IMR-90 (cell line): ENCODE data around the gene DTHD1. TPM values are rescaled to one million over a fixed set of nuclear protein-coding genes. Genes with fewer than 3 reads are reported as not detected.

Source experiments
- ATAC-seq: fragments of 200-7000 bp; cut with Tn5 transposase; 2 replicates; pipeline ENCODE4 v1.9.1; 2020; ENCODE audit warnings: low read depth, mild to moderate bottlenecking, moderate library complexity
- BruUV-seq: library from RNA; stranded (reverse); fragments of 400-500 nt; replicated peaks from 2 replicates; lab custom pipeline; 2021; lab: Mats Ljungman, UMichigan
- CTCF ChIA-PET: fragments of 300-600 bp; formaldehyde crosslinking; extraction: SDS; loops from one replicate; lab custom pipeline; 2021; ENCODE audit warnings: antibody characterized with exemption; lab: Yijun Ruan, JAX
- POLR2A ChIA-PET: fragments of 300-600 bp; sonication (Branson Sonifier 250); formaldehyde crosslinking; loops from one replicate; lab custom pipeline; 2022; ENCODE audit warnings: antibody characterized with exemption; ENCODE audit not compliant: unreplicated experiment; lab: Charles Lee
- DNase-seq: peaks from one replicate; pipeline ENCODE4 v3.0.0; 2013
- H2AFZ ChIP-seq: replicated peaks from 2 replicates; pipeline ENCODE3; 2013; ENCODE audit warnings: low read length, mild to moderate bottlenecking; ENCODE audit not compliant: poor library complexity
- H2AK5ac ChIP-seq: 2 replicates; pipeline ENCODE4 v1.6.1; 2013; ENCODE audit warnings: low read depth, low read length, inconsistent platforms
- H2AK9ac ChIP-seq: replicated peaks from 2 replicates; pipeline ENCODE3; 2013; ENCODE audit warnings: mild to moderate bottlenecking, low read depth, low read length, moderate library complexity; ENCODE audit not compliant: poor library complexity
- H2BK120ac ChIP-seq: 2 replicates; pipeline ENCODE4 v1.6.1; 2013; ENCODE audit warnings: low read depth, low read length, inconsistent platforms
- H2BK15ac ChIP-seq: 3 replicates; pipeline ENCODE4 v1.6.1; 2013; ENCODE audit warnings: low read depth, low read length, inconsistent platforms
- H2BK20ac ChIP-seq: 2 replicates; pipeline ENCODE4 v1.6.1; 2013; ENCODE audit warnings: low read depth, mild to moderate bottlenecking, inconsistent platforms, low read length, moderate library complexity
- H2BK5ac ChIP-seq: 2 replicates; pipeline ENCODE4 v1.6.1; 2013; ENCODE audit warnings: mild to moderate bottlenecking, low read depth, low read length, inconsistent platforms; ENCODE audit not compliant: poor library complexity, severe bottlenecking
- H3K14ac ChIP-seq: replicated peaks from 2 replicates; pipeline ENCODE4 v1.6.1; 2013; ENCODE audit warnings: low read depth, low read length, inconsistent platforms
- H3K18ac ChIP-seq: 2 replicates; pipeline ENCODE4 v1.6.1; 2013; ENCODE audit warnings: low read depth, low read length, control low read depth
- H3K23ac ChIP-seq: 2 replicates; pipeline ENCODE4 v1.6.1; 2013; ENCODE audit warnings: low read depth, low read length, inconsistent platforms
- H3K27ac ChIP-seq: 2 replicates; pipeline ENCODE4 v1.5.1; 2013; ENCODE audit warnings: mild to moderate bottlenecking, control low read depth, low read length; ENCODE audit not compliant: insufficient read depth
- H3K27me3 ChIP-seq: 2 replicates; pipeline ENCODE4 v1.6.1; 2013; ENCODE audit warnings: low read length; ENCODE audit not compliant: control insufficient read depth, insufficient read depth
- H3K36me3 ChIP-seq: 2 replicates; pipeline ENCODE4 v1.6.1; 2013; ENCODE audit warnings: low read length, mixed read lengths; ENCODE audit not compliant: control insufficient read depth, insufficient read depth
- H3K4ac ChIP-seq: 2 replicates; pipeline ENCODE4 v1.6.1; 2013; ENCODE audit warnings: low read depth, low read length, inconsistent platforms
- H3K4me1 ChIP-seq: 2 replicates; pipeline ENCODE4 v1.6.1; 2013; ENCODE audit warnings: low read length, mixed read lengths; ENCODE audit not compliant: control insufficient read depth, insufficient read depth
- H3K4me2 ChIP-seq: 2 replicates; pipeline ENCODE4 v1.6.1; 2013; ENCODE audit warnings: low read depth, mild to moderate bottlenecking, control low read depth, low read length, moderate library complexity
- H3K4me3 ChIP-seq: 2 replicates; pipeline ENCODE4 v1.5.1; 2013; ENCODE audit warnings: low read depth, mild to moderate bottlenecking, control low read depth, low read length, moderate library complexity; ENCODE audit not compliant: insufficient read depth
- H3K56ac ChIP-seq: 2 replicates; pipeline ENCODE4 v1.6.1; 2013; ENCODE audit warnings: low read length, inconsistent platforms; ENCODE audit not compliant: insufficient read depth; ENCODE audit errors: extremely low read depth
- H3K79me1 ChIP-seq, 2 experiments: 2 replicates each; pipeline ENCODE4 v1.6.1; 2013; ENCODE audit warnings: low read length in 2 of 2, inconsistent platforms in 1 of 2, low read depth in 1 of 2
- H3K9ac ChIP-seq: 2 replicates; pipeline ENCODE4 v1.6.1; 2013; ENCODE audit warnings: low read depth, low read length, control low read depth
- H3K9me1 ChIP-seq: 2 replicates; pipeline ENCODE4 v1.6.1; 2013; ENCODE audit warnings: low read length, inconsistent platforms; ENCODE audit not compliant: insufficient read depth
- H3K9me3 ChIP-seq: 2 replicates; pipeline ENCODE4 v1.6.1; 2013; ENCODE audit warnings: low read length; ENCODE audit not compliant: control insufficient read depth, insufficient read depth
- H4K20me1 ChIP-seq: 2 replicates; pipeline ENCODE4 v1.6.1; 2013; ENCODE audit warnings: low read length, inconsistent platforms; ENCODE audit not compliant: insufficient read depth
- H4K5ac ChIP-seq: 2 replicates; pipeline ENCODE4 v1.6.1; 2013; ENCODE audit warnings: mild to moderate bottlenecking, low read depth, low read length, control low read depth
- H4K8ac ChIP-seq, 2 experiments: 2 replicates each; pipeline ENCODE4 v1.6.1; 2013; ENCODE audit warnings: low read depth in 2 of 2, low read length in 2 of 2, control low read depth in 1 of 2, inconsistent platforms in 1 of 2
- H4K91ac ChIP-seq: 2 replicates; pipeline ENCODE4 v1.6.1; 2013; ENCODE audit warnings: low read depth, low read length, inconsistent platforms; ENCODE audit not compliant: insufficient read depth
- BHLHE40 ChIP-seq: fragments of 150-350 bp; IDR thresholded peaks from 2 replicates; pipeline ENCODE4 v1.6.1; 2016; ENCODE audit warnings: mild to moderate bottlenecking, low read depth, low read length
- WGBS, 2 experiments: methylation state at CpG; one replicate each; pipeline versions ENCODE4 v1.1.5 to v1.1.7; 2013; ENCODE audit warnings: missing lambda C conversion rate in 2 of 2; ENCODE audit not compliant: insufficient read length in 1 of 2; ENCODE audit errors: extremely low coverage in 2 of 2; 5-methylcytosine and 5-hydroxymethylcytosine counted together
- dilution Hi-C: fragments of 300-500 bp; cut with HindIII; formaldehyde crosslinking; loops from one replicate; pipeline ENCODE4 v1.14.3; 2018; ENCODE audit warnings: low sequenced_read_pairs; ENCODE audit not compliant: unreplicated experiment
- in situ Hi-C: fragments of 300-500 bp; cut with MboI; formaldehyde crosslinking; loops from 3 replicates; pipeline ENCODE4 v1.14.3; 2019; ENCODE audit warnings: low sequenced_read_pairs, inconsistent platforms, mixed read lengths
- intact Hi-C: fragments of 100-400 bp; cut with micrococcal nuclease; formaldehyde crosslinking; loops from 2 replicates; pipeline ENCODE4 v1.10.0; 2022
- polyA plus RNA-seq, 3 experiments: library from polyadenylated mRNA; depleted of rRNA; stranded (reverse); fragments of >200 nt; gene quantifications; 2 replicates each; pipeline ENCODE4 v1.2.3, GENCODE V29; 2012; ENCODE audit warnings: low replicate concordance in 1 of 3
- total RNA-seq: library from RNA; depleted of rRNA; stranded (reverse); fragments of >200 nt; gene quantifications from 2 replicates; pipeline ENCODE4 v1.2.3, GENCODE V29; 2012
- TF ChIP-seq, protein P1 (sequence below): fragments of 150-350 bp; IDR thresholded peaks from 2 replicates; pipeline ENCODE4 v1.6.1; 2017; ENCODE audit warnings: mild to moderate bottlenecking, antibody characterized with exemption, low read length, low read depth

The DTHD1 gene
- total and polyA plus RNA-seq, 2 of the 4 experiments (the other 2 are of a cell fraction): not detected

GRCh38 chr4:36264207-36264826 lies 17.1 kb upstream of the DTHD1 start:
- Histone ChIP-seq H3K27ac (no peak overlapping the region), H3K18ac (no peak overlapping the region), H3K9me3 (no peaks in the 10 kb centered on the region), H3K14ac (no peak overlapping the region), H2AK5ac (no peak overlapping the region), H3K23ac (no peak overlapping the region), H2BK5ac (no peak overlapping the region), H4K91ac (no peak overlapping the region), H3K27me3 (no peaks in the 10 kb centered on the region), H2BK20ac (no peak overlapping the region), H3K4ac (no peak overlapping the region), H2BK120ac (no peak overlapping the region), H4K20me1 (no peaks in the 10 kb centered on the region), H2BK15ac (no peak overlapping the region), H4K5ac (no peak overlapping the region), H3K4me1 (no peaks in the 10 kb centered on the region), H4K8ac (no peak overlapping the region), H3K36me3 (no peaks in the 10 kb centered on the region), H2AK9ac (no peak overlapping the region), H3K9ac (no peak overlapping the region), H3K56ac (no peak overlapping the region), H3K4me3 (no peak overlapping the region), H2AFZ (no peak overlapping the region), H3K9me1 (no peaks in the 10 kb centered on the region), H3K4me2 (no peak overlapping the region), H3K79me1 (no peaks in the 10 kb centered on the region)
- no peak for ATAC-seq
- TF ChIP-seq, protein P1, sequence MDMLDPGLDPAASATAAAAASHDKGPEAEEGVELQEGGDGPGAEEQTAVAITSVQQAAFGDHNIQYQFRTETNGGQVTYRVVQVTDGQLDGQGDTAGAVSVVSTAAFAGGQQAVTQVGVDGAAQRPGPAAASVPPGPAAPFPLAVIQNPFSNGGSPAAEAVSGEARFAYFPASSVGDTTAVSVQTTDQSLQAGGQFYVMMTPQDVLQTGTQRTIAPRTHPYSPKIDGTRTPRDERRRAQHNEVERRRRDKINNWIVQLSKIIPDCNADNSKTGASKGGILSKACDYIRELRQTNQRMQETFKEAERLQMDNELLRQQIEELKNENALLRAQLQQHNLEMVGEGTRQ: no peak
- TF ChIP-seq BHLHE40: no peak
- ChIA-PET CTCF (no interaction called here), POLR2A (no interaction called here)
- no peak for DNase-seq
- BruUV-seq: no TSS peak
- intact Hi-C loops: no loop called here
- dilution Hi-C loops: no loop called here
- in situ Hi-C loops: no loop called here
- WGBS, 2 experiments: no CpG with 5 or more reads among the region's 2 CpGs
